HG03571 (cell line): ENCODE results near the gene CHRNA9.
"Not testable (repeated sequence)": the region's sequence is repeated elsewhere in the genome, so short reads cannot be mapped to it uniquely, and the experiment has no call there.

Experiments used
- ATAC-seq: cut with Tn5 transposase; IDR thresholded peaks from one replicate; pipeline ENCODE4 v1.9.1; 2021; ENCODE audit not compliant: unreplicated experiment

CHRNA9 gene

DNA sequence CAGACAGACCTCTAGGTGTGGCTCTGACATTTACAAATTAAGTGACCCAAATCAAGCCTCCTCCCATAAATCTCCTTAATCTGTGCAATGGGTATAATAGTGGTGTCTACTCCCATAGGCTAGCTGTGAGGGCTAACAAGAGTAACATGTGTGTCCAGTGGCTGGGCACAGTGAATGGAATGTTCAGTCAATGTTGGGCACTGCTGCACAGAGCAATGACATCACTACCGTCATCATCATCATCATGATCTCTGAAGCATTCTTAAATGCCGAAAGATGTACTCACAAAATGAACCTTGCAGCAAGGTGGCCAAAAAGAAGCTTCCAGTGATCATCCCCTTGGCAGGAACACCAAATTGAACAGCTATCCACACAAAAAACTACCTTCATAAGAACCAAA is 43.5 kb downstream of the CHRNA9 start:
- no peak for ATAC-seq

DNA sequence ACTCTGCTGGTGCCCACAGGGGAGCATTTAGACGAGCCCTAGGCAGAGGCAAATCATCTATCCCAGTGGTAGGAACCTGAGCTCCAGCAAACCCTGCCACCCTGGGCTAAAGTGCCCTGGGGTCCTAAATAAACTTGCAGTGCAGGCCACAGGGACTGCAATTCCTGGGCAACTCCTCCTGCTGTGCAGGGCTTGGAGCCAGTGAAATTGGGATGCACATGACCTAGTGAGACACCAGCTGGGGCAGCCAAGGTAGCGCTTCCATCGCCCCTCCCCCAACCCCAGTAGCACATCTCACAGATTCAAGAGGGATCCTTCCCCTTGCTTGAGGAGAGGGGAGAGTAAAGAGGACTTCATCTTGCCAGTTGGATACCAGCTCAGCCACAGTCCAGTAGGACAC is 44.1 kb downstream of the CHRNA9 start:
- no peak for ATAC-seq

DNA sequence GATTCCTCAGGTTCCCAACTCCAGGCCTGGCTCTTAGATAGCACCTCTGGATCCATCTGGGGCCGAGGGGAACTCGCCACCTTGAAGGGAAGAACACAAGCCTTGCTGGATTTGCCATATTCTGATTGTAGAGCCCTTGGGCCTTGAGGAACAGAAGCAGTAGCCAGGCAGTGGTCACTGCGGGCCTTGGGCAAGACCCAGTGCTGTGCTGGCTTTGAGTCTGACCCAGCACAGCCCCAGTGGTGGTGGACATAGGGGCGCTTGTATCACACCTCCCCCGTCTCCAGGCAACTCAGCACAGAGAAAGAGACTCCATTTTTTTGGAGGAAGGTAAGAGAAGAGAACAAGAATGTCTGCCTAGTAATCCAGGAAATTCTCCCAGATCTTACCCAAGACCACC is 45.5 kb downstream of the CHRNA9 start:
- no peak for ATAC-seq

DNA sequence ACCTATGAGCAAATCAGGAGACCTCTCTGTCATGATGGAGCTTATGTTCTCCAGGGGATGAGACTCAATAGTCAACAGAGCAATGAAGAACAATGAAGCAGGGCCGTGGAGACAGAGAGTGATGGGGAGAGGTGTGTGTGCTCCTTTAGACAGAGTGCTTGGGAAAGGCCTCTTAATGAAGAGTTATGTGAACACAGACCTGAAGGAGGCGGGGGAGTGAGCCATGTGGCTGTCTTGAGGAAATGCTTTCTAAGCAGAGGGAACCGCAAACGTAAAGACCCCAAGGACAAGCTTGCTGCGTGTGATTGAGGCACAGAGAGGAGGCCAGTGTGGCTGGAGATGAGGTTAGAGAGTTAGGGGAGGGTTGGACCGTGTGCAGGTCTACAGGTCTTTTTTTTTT is 53.1 kb downstream of the CHRNA9 start:
- no peak for ATAC-seq

DNA sequence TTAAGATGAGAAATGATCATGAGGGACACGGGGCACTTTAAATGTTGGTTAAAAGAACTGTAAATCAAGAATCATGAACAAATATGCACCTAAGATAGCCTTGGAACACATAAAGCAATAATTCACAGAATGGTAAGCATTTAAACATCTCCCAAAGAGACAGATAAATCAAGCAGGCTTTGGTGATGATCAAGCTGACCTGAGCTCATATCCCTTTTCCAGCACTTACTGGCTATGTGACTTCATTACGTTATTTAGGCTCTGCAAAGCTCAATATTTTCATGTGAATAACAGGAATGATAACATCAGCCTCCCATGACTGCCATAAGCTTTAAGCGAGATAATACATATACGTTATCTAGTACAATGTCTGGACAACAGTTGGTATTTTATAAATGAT is 54.9 kb downstream of the CHRNA9 start:
- ATAC-seq: no peak

DNA sequence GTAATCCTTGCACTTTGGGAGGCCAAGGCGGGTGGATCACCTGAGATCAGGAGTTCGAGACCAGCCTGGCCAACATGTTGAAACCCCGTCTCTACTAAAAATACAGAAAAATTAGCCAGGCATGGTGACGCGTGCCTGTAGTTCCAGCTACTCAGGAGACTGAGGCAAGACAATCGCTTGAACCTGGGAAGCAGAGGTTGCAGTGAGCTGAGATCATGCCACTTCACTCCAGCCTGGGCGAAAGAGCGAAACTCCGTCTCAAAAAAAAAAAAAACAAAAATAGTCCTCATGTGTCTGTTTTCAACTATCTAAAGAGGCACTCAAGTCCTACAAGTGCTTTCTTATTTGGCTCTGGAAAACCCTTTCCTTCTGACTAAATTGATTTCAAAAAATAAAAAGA is 57.1 kb downstream of the CHRNA9 start:
- ATAC-seq: not testable (repeated sequence)

DNA sequence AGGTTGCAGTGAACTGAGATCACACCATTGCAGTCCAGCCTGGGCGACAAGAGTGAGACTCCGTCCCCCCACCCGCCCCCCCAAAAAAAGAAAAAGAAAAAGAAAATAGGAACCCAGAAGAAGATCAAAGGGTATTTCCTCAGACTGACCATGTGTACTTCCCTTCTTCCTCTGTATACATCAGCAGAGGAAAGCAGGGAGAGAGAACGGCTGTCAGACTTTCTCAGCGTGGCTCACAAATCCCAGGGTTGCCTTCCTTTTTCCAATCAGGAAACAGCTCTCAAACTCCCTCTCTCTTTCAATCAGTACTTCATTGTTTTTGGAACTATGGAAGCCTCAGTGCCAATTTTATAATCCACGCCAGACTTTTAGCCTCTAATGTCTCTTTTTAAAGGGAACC is 59.1 kb downstream of the CHRNA9 start:
- no peak for ATAC-seq

DNA sequence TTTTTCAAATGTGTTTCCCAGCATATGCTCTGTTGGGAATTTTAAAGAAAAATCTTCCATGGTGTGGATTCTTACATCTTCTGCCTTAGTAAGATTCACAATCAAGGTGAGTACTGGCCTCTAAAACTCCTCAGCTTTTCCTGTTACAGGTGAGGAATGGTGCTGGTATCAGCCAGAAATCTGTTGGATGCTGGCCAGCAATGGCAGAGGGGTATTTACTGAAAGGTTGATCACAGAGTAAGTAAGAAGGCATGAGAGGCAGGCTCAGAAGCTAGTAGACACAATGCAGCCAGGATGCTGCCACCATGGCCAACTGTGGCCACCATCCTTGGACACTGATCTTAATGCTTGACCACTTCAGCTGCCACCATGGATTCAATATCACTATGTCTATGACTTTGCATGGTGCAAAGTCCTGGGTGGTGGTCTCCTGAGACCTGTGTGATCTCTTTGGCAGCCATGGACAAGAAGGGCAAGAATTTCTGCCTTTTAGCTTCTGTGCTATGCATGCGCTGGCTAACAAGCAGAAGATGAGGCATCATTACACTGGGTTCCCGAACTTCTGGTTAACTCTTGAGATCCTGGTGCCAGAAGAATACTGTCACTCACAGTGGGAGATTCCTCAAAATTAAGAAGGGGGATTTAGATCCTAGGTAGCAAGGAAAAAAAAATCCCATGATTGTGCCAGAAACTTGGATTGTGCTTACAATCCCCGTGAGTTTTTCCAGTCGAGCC is 60.2 kb downstream of the CHRNA9 start:
- ATAC-seq: no peak

DNA sequence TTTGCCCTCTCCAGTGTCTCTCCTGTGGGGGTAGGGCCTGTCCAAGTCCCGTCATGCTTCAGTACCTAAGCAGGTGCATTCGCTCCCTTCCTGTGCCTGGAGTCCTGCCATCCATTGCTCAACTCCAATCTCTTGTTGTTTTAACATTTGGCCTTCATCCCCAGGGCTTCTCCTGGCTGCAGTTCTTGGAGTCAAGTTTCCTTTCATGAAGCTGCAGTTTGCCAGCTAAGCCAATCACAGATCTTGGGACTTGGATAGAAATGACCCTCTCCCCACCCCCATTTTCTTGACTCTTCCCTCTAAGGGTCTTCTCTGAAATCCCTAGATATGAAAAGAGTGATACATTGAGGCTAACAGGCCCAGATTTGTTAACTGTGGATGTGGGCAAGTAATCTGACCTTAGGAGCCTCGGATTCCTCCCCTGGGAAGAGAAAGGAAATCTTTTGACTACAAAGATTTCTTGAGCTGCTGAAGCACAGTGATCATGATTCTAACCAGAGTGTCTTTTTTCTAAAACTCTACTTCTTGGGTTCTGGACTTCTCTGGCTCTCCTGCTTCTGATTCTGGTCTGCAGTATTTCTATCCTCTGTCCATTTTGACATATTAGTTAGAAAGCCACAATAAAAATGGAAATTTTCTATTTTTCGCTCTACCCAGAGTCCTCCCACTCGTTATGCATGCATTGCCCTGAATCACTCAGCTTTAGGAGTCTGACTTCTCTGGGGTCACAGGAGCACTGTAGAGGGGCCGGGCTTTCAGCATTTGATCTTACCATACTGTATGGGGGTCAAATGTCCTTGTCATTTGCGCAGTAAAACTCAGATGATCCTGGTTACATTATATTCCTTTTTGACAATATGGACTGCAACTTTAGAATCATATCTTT is 61.0 kb downstream of the CHRNA9 start:
- ATAC-seq: no peak

DNA sequence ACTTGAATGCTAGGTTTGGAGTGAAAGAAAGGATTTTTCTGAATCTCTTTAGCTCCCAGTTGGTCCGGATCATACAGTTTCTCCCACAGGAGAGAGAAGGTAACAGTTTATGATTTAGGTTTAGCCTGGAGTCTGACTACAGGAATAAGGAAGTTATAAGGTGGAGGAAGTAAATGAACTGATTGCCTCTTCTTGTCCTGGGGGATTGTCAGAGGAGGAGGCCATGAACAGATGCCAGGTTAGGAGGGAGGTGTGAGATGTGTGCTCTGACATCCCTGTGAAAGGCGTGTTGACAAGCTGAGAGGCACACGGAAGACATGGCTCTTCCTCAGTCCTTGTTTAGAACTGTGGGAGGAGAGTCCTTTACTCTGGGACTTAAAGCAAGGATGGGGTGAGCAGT is 64.4 kb downstream of the CHRNA9 start:
- ATAC-seq: no peak

DNA sequence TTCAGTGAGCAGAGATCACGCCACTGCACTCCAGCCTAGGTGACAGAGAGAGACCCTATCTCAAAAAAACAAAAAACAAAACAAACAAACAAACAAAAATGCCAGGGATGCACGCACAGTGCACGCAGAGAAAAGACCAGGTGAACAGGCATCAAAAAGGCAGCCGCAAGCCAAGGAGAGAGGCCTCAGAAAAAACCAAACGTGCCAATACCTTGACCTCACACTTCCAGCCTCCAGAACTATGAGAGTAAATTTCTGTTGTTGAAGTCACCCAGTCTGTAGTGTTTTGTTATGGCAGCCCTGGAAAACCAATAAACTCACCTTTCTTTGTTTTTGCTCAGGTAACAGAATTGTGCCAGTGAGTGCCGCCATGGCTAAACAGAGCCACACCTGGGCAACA is 66.0 kb downstream of the CHRNA9 start:
- ATAC-seq: no peak

DNA sequence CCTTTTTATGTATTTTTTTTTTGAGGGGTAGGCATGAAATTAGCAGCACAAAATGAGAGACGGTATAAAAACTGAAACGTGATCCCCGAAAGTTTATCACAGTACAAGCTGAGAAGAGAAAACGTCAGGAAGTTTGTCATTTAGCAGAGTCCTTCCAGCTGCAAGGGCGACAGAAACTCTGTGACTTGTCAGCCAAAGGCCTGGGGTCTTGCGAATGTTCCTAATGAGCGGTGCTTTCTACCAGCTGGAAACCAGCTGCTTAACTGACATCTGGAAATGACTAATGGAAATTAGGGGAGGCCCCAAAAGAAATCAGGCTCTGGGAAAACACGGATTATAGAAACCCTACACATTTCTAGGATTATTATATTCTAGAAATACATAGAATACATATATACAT is 66.5 kb downstream of the CHRNA9 start:
- no peak for ATAC-seq

DNA sequence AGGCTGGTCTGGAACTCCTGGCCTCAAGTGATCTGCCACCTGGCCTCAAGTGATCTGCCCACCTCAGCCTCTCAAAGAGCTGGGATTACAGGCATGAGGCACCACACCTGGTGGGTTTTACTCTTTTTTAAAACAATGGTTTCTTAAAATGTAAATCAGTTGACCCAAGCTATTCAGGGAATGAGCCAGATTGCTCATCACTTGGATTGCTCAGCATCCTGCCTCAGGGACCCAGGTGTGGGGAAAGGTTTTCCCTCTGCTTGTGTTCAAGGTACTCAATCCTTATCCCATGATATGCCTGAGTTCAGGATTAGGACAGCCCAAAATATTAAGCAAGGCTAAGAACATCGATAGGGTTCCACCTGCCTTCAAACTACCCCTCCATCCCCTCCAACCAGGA is 67.4 kb downstream of the CHRNA9 start:
- ATAC-seq: no peak

DNA sequence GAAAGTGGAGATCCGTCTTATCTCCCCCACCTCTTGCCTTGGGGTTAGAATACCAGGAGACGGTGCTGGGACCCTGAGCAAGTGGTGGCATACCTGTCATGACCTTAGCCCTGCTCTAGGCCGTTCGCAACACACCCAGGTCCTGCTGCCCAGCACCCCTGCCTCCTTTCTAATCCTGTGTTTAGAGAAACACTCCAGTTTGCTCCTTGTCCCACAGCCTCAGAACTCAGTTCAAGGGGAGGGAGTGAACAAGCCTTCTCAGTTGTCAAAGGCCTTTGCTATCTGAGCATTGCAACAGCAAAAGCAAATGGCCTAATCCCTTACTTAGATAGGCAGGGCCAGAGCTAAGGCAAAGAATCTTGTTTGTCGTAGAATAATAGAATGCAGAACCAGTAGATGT is 67.9 kb downstream of the CHRNA9 start:
- no peak for ATAC-seq
